SK-N-SH (cell line): ENCODE data around the gene PCGF1. TPM values are rescaled to one million over a fixed set of nuclear protein-coding genes. Genes with fewer than 3 reads are reported as not detected.

Source experiments
- CTCF ChIA-PET: fragments of 300-600, 350-600 bp; formaldehyde crosslinking; extraction: SDS; loops from one replicate; lab custom pipeline; 2021; lab: Yijun Ruan, JAX
- POLR2A ChIA-PET: fragments of 350-600 bp; sonication (Branson Sonifier 250); formaldehyde crosslinking; extraction: SDS; loops from one replicate; lab custom pipeline; 2020; ENCODE audit warnings: antibody characterized with exemption, inconsistent platforms; lab: Yijun Ruan, JAX
- DNase-seq: peaks from one replicate; pipeline ENCODE4 v3.0.0; 2012
- H2AFZ ChIP-seq: fragments of 200-600 bp; sonication (generic); 2 replicates; pipeline ENCODE4 v1.8.1; 2016; ENCODE audit warnings: antibody characterized with exemption, mild to moderate bottlenecking, low read depth
- H3F3A ChIP-seq: fragments of 200-600 bp; sonication (generic); replicated peaks from 2 replicates; pipeline ENCODE3; 2016; ENCODE audit warnings: antibody characterized with exemption, mild to moderate bottlenecking; ENCODE audit not compliant: insufficient read depth
- H3K27ac ChIP-seq, 2 experiments: fragments of 200-500 bp in 1 of 2; fragments of 200-600 bp in 1 of 2; sonication (Bioruptor generic) in 1 of 2; sonication (generic), shearing (Covaris generic) in 1 of 2; 2 replicates each; pipeline versions ENCODE4 v1.5.1 to v1.6.1; 2014 to 2016; ENCODE audit warnings: low read depth in 2 of 2, inconsistent platforms in 1 of 2, low read length in 1 of 2, mild to moderate bottlenecking in 1 of 2, mixed read lengths in 1 of 2
- H3K27me3 ChIP-seq: fragments of 200-600 bp; sonication (generic), shearing (Covaris generic); 2 replicates; pipeline ENCODE4 v1.6.1; 2016; ENCODE audit warnings: mixed run types; ENCODE audit not compliant: insufficient read depth
- H3K36me3 ChIP-seq, 2 experiments: fragments of 200-500 bp in 1 of 2; fragments of 200-600 bp in 1 of 2; sonication (Bioruptor generic) in 1 of 2; sonication (generic) in 1 of 2; replicated peaks in 1 of 2; 2 replicates each; pipeline versions ENCODE3 to v1.5.1; 2014 to 2016; ENCODE audit warnings: low read length in 1 of 2, mild to moderate bottlenecking in 1 of 2; ENCODE audit not compliant: insufficient read depth in 2 of 2, control insufficient read depth in 1 of 2
- H3K4me1 ChIP-seq, 2 experiments: fragments of 200-500 bp in 1 of 2; fragments of 200-600 bp in 1 of 2; sonication (Bioruptor generic) in 1 of 2; sonication (generic), shearing (Covaris generic) in 1 of 2; 2 replicates each; pipeline versions ENCODE4 v1.5.1 to v1.6.1; 2014 to 2016; ENCODE audit warnings: low read depth in 1 of 2, low read length in 1 of 2, mixed run types in 1 of 2; ENCODE audit not compliant: insufficient read depth in 2 of 2, control insufficient read depth in 1 of 2
- H3K4me2 ChIP-seq: fragments of 200-600 bp; sonication (generic), shearing (Covaris generic); 2 replicates; pipeline ENCODE4 v1.6.1; 2017; ENCODE audit warnings: mixed run types
- H3K4me3 ChIP-seq, 2 experiments: fragments of 200-500 bp in 1 of 2; fragments of 200-600 bp in 1 of 2; sonication (Bioruptor generic) in 1 of 2; sonication (generic), shearing (Covaris generic) in 1 of 2; 2 replicates each; pipeline versions ENCODE4 v1.5.1 to v1.8.1; 2014 to 2016; ENCODE audit warnings: low read depth in 2 of 2, inconsistent platforms in 1 of 2, low read length in 1 of 2, mild to moderate bottlenecking in 1 of 2, mixed read lengths in 1 of 2, moderate library complexity in 1 of 2
- H3K79me2 ChIP-seq: fragments of 200-600 bp; sonication (generic); 2 replicates; pipeline ENCODE4 v1.8.1; 2017; ENCODE audit warnings: mild to moderate bottlenecking; ENCODE audit not compliant: insufficient read depth
- H3K9ac ChIP-seq: fragments of 200-600 bp; sonication (generic); 2 replicates; pipeline ENCODE4 v1.6.1; 2017; ENCODE audit warnings: mixed run types
- H3K9me2 ChIP-seq: fragments of 200-600 bp; sonication (generic); 2 replicates; pipeline ENCODE4 v1.6.1; 2017; ENCODE audit warnings: mixed run types
- H3K9me3 ChIP-seq: fragments of 200-600 bp; sonication (generic); 2 replicates; pipeline ENCODE4 v1.6.1; 2017; ENCODE audit warnings: mixed run types, mild to moderate bottlenecking, moderate library complexity
- H4K20me1 ChIP-seq: fragments of 200-600 bp; sonication (generic); 2 replicates; pipeline ENCODE4 v1.6.1; 2017; ENCODE audit warnings: mild to moderate bottlenecking, mixed run types; ENCODE audit not compliant: insufficient read depth
- CHD2 ChIP-seq: fragments of 150-350 bp; IDR thresholded peaks from 2 replicates; pipeline ENCODE4 v1.6.1; 2018; ENCODE audit warnings: low read length; ENCODE audit not compliant: partially characterized antibody
- ELF1 ChIP-seq: IDR thresholded peaks from 2 replicates; pipeline ENCODE4 v1.4.0; 2012
- FOXJ3 ChIP-seq: sonication (generic); formaldehyde crosslinking; IDR thresholded peaks from 2 replicates; pipeline ENCODE4 v1.5.1; 2020; ENCODE audit warnings: mild to moderate bottlenecking, missing genetic modification reagents
- FOXM1 ChIP-seq: IDR thresholded peaks from 2 replicates; pipeline ENCODE4 v1.4.0; 2012; ENCODE audit warnings: low read depth, mild to moderate bottlenecking
- GABPA ChIP-seq: IDR thresholded peaks from 2 replicates; pipeline ENCODE4 v1.4.0; 2012; ENCODE audit warnings: low read depth, mild to moderate bottlenecking
- MAX ChIP-seq: IDR thresholded peaks from 2 replicates; pipeline ENCODE4 v1.4.0; 2012; ENCODE audit warnings: low read depth
- MEF2A ChIP-seq: IDR thresholded peaks from 2 replicates; pipeline ENCODE4 v1.4.0; 2012; ENCODE audit warnings: low read depth, borderline replicate concordance
- MXI1 ChIP-seq: IDR thresholded peaks from 2 replicates; pipeline ENCODE4 v1.6.1; 2012; ENCODE audit warnings: mild to moderate bottlenecking, low read depth, low read length, improper control_type of control experiment
- POLR2AphosphoS5 ChIP-seq: IDR thresholded peaks from 2 replicates; pipeline ENCODE4 v1.6.1; 2012; ENCODE audit warnings: low read depth, low read length
- RFX5 ChIP-seq: IDR thresholded peaks from 2 replicates; pipeline ENCODE4 v1.6.1; 2012; ENCODE audit warnings: mild to moderate bottlenecking, improper control_type of control experiment, low read length
- SIN3A ChIP-seq: IDR thresholded peaks from 2 replicates; pipeline ENCODE4 v1.6.1; 2012; ENCODE audit warnings: low read depth, mild to moderate bottlenecking, low read length, moderate library complexity, borderline replicate concordance
- TAF1 ChIP-seq: IDR thresholded peaks from 2 replicates; pipeline ENCODE4 v1.6.1; 2012; ENCODE audit warnings: low read depth, mild to moderate bottlenecking, low read length, moderate library complexity, borderline replicate concordance
- TEAD4 ChIP-seq: IDR thresholded peaks from 2 replicates; pipeline ENCODE4 v1.4.0; 2012; ENCODE audit warnings: mild to moderate bottlenecking, borderline replicate concordance; ENCODE audit not compliant: insufficient read depth
- USF1 ChIP-seq: IDR thresholded peaks from 2 replicates; pipeline ENCODE4 v1.4.0; 2012; ENCODE audit warnings: low read depth, borderline replicate concordance
- YY1 ChIP-seq: IDR thresholded peaks from 2 replicates; pipeline ENCODE4 v1.4.0; 2012; ENCODE audit warnings: low read depth, mild to moderate bottlenecking
- ZBTB33 ChIP-seq: IDR thresholded peaks from 2 replicates; pipeline ENCODE4 v1.4.0; 2012; ENCODE audit warnings: low read depth, borderline replicate concordance
- WGBS: methylation state at CpG from one replicate; pipeline ENCODE4 v1.1.6; 2017; ENCODE audit warnings: low lambda C conversion rate; 5-methylcytosine and 5-hydroxymethylcytosine counted together
- polyA plus RNA-seq, 3 experiments: library from polyadenylated mRNA; depleted of rRNA; stranded (reverse); fragments of >200 nt; gene quantifications; 2 replicates each; pipeline ENCODE4 v1.2.3, GENCODE V29; 2012
- TF ChIP-seq, protein P1 (sequence below): IDR thresholded peaks from 2 replicates; pipeline ENCODE4; 2012
- TF ChIP-seq, protein P2 (sequence below): fragments of 150-350 bp; IDR thresholded peaks from 2 replicates; pipeline ENCODE4 v1.6.1; 2016; ENCODE audit warnings: mild to moderate bottlenecking, low read depth, low read length

PCGF1 gene
- polyA plus RNA-seq, 1 of the 3 experiments (the other 2 are of a cell fraction): 44.9 TPM

DNA sequence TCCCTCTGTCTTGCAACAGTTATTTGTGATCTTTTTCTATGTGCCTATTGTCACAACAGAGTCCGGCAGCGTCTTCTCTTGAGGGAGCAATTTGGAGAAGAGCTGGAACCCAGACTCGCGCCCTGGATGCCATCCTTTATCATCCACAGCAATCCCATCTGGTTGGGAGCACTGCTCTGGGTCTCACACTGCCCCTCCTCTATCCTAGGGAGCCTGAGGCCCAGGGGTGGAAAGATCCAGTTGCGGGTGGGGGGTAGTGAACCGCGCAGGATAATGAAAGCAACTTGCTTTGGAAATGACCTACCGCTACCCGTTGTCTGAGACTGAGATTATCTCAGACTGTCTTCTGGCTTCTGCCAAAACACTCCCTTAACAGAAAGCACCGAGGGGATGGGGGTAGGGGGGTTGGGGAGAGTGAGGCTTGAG lies 48.5 kb downstream of the PCGF1 start:
- no peaks in the 10 kb centered on the region for H3K9me2 ChIP-seq
- CTCF ChIA-PET: interaction anchor here (0.8 to 1.6 kb wide), 8 partner anchors 8 to 126 kb away, joined by 3 to 7 read pairs (median 4); partner anchors contain the start of genes C2orf81, CCDC142, TTC31 and WDR54
- DNase-seq: peak; percentile 49
- H2AFZ ChIP-seq: 0 out of 2 replicates have a peak overlapping the region, but pooled peaks have one; percentile 27
- H3K27me3 ChIP-seq: no peaks in the 10 kb centered on the region
- no peaks in the 10 kb centered on the region for H3K9me3 ChIP-seq
- peaks cover 0 to 33% of the 10 kb centered on the region in 2 experiments for H3K36me3 ChIP-seq
- peaks cover 38% of the 10 kb centered on the region for H3K79me2 ChIP-seq
- H3K4me2 ChIP-seq: peak overlapping the region; percentile 84
- 3% methylated on average over 9 of the region's 10 CpGs for WGBS
- H3K9ac ChIP-seq: peak overlapping the region; percentile 87
- POLR2A ChIA-PET: interaction anchor here (0.9 to 5.9 kb wide), 11 partner anchors 8 to 95 kb away, joined by 3 to 60 read pairs (median 5); partner anchors contain the start of genes AUP1, C2orf81, CCDC142 and HTRA2
- peaks cover 14 to 36% of the 10 kb centered on the region in 2 experiments; a peak in 3 of 4 replicates for H3K4me1 ChIP-seq
- H3F3A ChIP-seq: peaks cover 6% of the 10 kb centered on the region
- H3K27ac ChIP-seq: peak overlapping the region; percentile 35 to 92; a peak in 3 of 4 replicates
- no peaks in the 10 kb centered on the region for H4K20me1 ChIP-seq
- H3K4me3 ChIP-seq: peak overlapping the region; percentile 73 to 98
- TF ChIP-seq MEF2A (no peak), MXI1 (0 out of 2 replicates have a peak, but pooled peaks have one; percentile 16)
- TF ChIP-seq, all 33 proteins: peak for 1

DNA sequence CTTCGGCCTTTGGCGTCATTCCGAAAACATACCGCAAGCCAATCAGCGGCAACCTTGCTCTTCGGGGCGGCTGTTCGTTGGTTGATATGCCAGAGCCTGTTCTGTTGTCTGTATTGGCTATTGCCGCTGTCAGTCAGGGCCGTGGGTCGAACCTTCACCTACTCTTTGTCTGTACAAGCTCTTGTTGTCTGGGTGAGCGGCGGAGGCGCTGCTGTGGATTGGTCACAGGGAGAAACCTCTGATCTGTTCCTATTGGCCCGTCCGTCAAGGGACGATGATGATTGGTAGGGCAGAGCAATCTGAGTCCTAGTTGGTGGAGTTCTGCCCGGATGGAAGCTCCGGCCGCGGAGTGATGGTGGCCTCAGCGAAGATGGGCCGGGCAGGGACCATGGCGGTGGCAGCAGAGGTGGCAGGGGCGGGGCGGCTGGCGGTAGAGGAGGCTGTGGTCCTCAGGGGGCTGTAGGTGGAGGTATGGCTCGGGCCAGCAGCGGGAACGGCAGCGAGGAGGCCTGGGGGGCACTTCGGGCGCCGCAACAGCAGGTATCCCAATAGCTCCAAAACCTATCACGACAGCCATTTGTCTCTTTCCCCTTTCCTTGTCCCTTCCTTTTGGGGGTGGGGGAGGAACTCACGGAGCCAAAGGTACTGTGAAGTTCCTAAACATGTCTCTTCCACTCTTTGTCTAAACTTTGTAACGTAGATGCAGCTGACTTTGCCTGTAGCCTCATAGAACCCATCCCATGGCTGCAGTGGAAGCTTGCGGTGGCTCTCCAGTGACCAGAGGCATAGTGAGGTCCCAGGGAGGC lies 49.2 kb downstream of the PCGF1 start, which contains the start of gene WBP1:
Gene WBP1 (plus strand): TSS at position 307 of the 806 bp plus-strand sequence. CDS start 165 bp downstream, at position 472.
- peak within 1 kb of the TSS; percentile 73 to 98 for H3K4me3 ChIP-seq
- H2AFZ ChIP-seq: peak within 1 kb of the TSS; percentile 60
- peak; percentile 94 for DNase-seq
- H4K20me1 ChIP-seq: no peaks in the 10 kb centered on the region
- peaks cover 14 to 35% of the 10 kb centered on the region in 2 experiments; a peak in 3 of 4 replicates for H3K4me1 ChIP-seq
- H3K9me2 ChIP-seq: no peaks in the 10 kb centered on the region
- ChIA-PET CTCF (interaction anchor here (0.8 to 2.3 kb wide), 9 partner anchors 8 to 125 kb away, joined by 3 to 8 read pairs (median 4); partner anchors contain the start of genes CCDC142, PCGF1 and TTC31), POLR2A (interaction anchor here (1.0 to 5.9 kb wide), 15 partner anchors 8 to 96 kb away, joined by 3 to 60 read pairs (median 5); partner anchors contain the start of genes AUP1, C2orf81, CCDC142 and HTRA2)
- WGBS: 2% methylated on average over 20 of the region's 38 CpGs
- no peaks in the 10 kb centered on the region for H3K9me3 ChIP-seq
- H3K36me3 ChIP-seq: peaks cover 0 to 33% of the 10 kb centered on the region in 2 experiments
- no peaks in the 10 kb centered on the region for H3K27me3 ChIP-seq
- H3K4me2 ChIP-seq: peak within 1 kb of the TSS; percentile 95
- peaks cover 10% of the 10 kb centered on the region for H3F3A ChIP-seq
- H3K27ac ChIP-seq: peak within 1 kb of the TSS; percentile 69 to 99; a peak in 3 of 4 replicates
- peak within 1 kb of the TSS; percentile 87 for H3K9ac ChIP-seq
- H3K79me2 ChIP-seq: peaks cover 33% of the 10 kb centered on the region
- TF ChIP-seq USF1 (no peak), RFX5 (peak; percentile 91), CHD2 (peak; percentile 86), ZBTB33 (peak; percentile 20; the same call in 1 of the 2 replicates), FOXJ3 (no peak), FOXM1 (no peak), MAX (peak; percentile 39; the same call in 1 of the 2 replicates), GABPA (peak; percentile 35; the same call in 1 of the 2 replicates), TAF1 (peak; percentile 55), TEAD4 (no peak), SIN3A (0 out of 2 replicates have a peak, but pooled peaks have one; percentile 15), POLR2AphosphoS5 (peak; percentile 21), ELF1 (peak; percentile 6; the same call in 1 of the 2 replicates), YY1 (peak; percentile 85)
- TF ChIP-seq, protein P1, sequence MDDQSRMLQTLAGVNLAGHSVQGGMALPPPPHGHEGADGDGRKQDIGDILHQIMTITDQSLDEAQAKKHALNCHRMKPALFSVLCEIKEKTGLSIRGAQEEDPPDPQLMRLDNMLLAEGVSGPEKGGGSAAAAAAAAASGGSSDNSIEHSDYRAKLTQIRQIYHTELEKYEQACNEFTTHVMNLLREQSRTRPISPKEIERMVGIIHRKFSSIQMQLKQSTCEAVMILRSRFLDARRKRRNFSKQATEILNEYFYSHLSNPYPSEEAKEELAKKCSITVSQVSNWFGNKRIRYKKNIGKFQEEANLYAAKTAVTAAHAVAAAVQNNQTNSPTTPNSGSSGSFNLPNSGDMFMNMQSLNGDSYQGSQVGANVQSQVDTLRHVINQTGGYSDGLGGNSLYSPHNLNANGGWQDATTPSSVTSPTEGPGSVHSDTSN: peak; percentile 99
- TF ChIP-seq, protein P2, sequence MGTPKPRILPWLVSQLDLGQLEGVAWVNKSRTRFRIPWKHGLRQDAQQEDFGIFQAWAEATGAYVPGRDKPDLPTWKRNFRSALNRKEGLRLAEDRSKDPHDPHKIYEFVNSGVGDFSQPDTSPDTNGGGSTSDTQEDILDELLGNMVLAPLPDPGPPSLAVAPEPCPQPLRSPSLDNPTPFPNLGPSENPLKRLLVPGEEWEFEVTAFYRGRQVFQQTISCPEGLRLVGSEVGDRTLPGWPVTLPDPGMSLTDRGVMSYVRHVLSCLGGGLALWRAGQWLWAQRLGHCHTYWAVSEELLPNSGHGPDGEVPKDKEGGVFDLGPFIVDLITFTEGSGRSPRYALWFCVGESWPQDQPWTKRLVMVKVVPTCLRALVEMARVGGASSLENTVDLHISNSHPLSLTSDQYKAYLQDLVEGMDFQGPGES: peak; percentile 86
- TF ChIP-seq, all 33 proteins: peak for 12
